OCI-LY7 (cell line): ENCODE measurements around the gene KIF16B. TPM values are rescaled to one million over a fixed set of nuclear protein-coding genes. Genes with fewer than 3 reads are reported as not detected.

Experiments
- BruUV-seq: library from RNA; stranded (reverse); fragments of 400-500 nt; replicated peaks from 2 replicates; lab custom pipeline; 2021; lab: Mats Ljungman, UMichigan
- CTCF ChIA-PET: fragments of 300-600 bp; sonication (Branson Sonifier 250); formaldehyde crosslinking; loops from one replicate; lab custom pipeline; 2022; ENCODE audit warnings: antibody characterized with exemption; ENCODE audit not compliant: unreplicated experiment; lab: Charles Lee
- POLR2A ChIA-PET: fragments of 300-600 bp; sonication (Branson Sonifier 250); formaldehyde crosslinking; loops from one replicate; lab custom pipeline; 2022; ENCODE audit warnings: antibody characterized with exemption; lab: Charles Lee
- DNase-seq: peaks from one replicate; pipeline ENCODE4 v3.0.0-alpha.2; 2015; ENCODE audit warnings: low spot score
- H2AFZ ChIP-seq: fragments of 200-600 bp; sonication (generic), shearing (Covaris generic); 2 replicates; pipeline ENCODE4 v1.6.1; 2014; ENCODE audit warnings: mild to moderate bottlenecking, antibody characterized with exemption, low read length, moderate library complexity
- H3K27ac ChIP-seq: fragments of 200-600 bp; sonication (generic); 2 replicates; pipeline ENCODE4 v1.5.1; 2014; ENCODE audit warnings: mixed run types, low read depth, mild to moderate bottlenecking, moderate library complexity, low read length, inconsistent platforms; ENCODE audit not compliant: poor library complexity, severe bottlenecking
- H3K36me3 ChIP-seq: fragments of 200-600 bp; sonication (generic); 2 replicates; pipeline ENCODE4 v1.6.1; 2014; ENCODE audit warnings: mild to moderate bottlenecking, antibody characterized with exemption, low read length, moderate library complexity, mixed read lengths; ENCODE audit not compliant: insufficient read depth
- H3K4me1 ChIP-seq: fragments of 200-600 bp; sonication (generic); 2 replicates; pipeline ENCODE4 v1.5.1; 2014; ENCODE audit warnings: mild to moderate bottlenecking, low read length; ENCODE audit not compliant: insufficient read depth, poor library complexity, severe bottlenecking
- H3K4me2 ChIP-seq: fragments of 200-600 bp; sonication (generic); 2 replicates; pipeline ENCODE4 v1.6.1; 2014; ENCODE audit warnings: mild to moderate bottlenecking, low read length
- H3K4me3 ChIP-seq: fragments of 200-600 bp; sonication (generic); 2 replicates; pipeline ENCODE4 v1.5.1; 2014; ENCODE audit warnings: mild to moderate bottlenecking, low read depth, low read length; ENCODE audit not compliant: poor library complexity, severe bottlenecking
- H3K79me2 ChIP-seq: fragments of 200-600 bp; sonication (generic); 2 replicates; pipeline ENCODE4 v1.6.1; 2016; ENCODE audit warnings: low read depth, mild to moderate bottlenecking, low read length, moderate library complexity, mixed read lengths; ENCODE audit not compliant: insufficient read depth
- H3K9me2 ChIP-seq: fragments of 200-600 bp; sonication (generic); 2 replicates; pipeline ENCODE4 v1.6.1; 2016; ENCODE audit warnings: mild to moderate bottlenecking, low read length, mixed read lengths; ENCODE audit not compliant: insufficient read depth
- H3K9me3 ChIP-seq: fragments of 200-600 bp; sonication (generic); 2 replicates; pipeline ENCODE4 v1.6.1; 2014; ENCODE audit warnings: mild to moderate bottlenecking, mixed run types, low read length, mixed read lengths
- H4K20me1 ChIP-seq: fragments of 200-600 bp; sonication (generic); 2 replicates; pipeline ENCODE4 v1.6.1; 2014; ENCODE audit warnings: mild to moderate bottlenecking, antibody characterized with exemption, low read length, moderate library complexity, mixed read lengths; ENCODE audit not compliant: insufficient read depth
- EZH2phosphoT487 ChIP-seq: fragments of 200-600 bp; sonication (generic); IDR thresholded peaks from 2 replicates; pipeline ENCODE4 v1.6.1; 2018; ENCODE audit warnings: low read depth, borderline replicate concordance, mild to moderate bottlenecking, mixed run types, antibody characterized with exemption, low read length, moderate library complexity, mixed read lengths
- intact Hi-C: fragments of 100-400 bp; cut with micrococcal nuclease; formaldehyde crosslinking; loops from one replicate; pipeline ENCODE4 v1.10.0; 2022; ENCODE audit not compliant: unreplicated experiment
- total RNA-seq, 2 experiments: library from RNA; depleted of rRNA in 1 of 2; stranded (reverse); fragments of >200 nt in 1 of 2; shearing (Covaris generic) in 1 of 2; gene quantifications; 2 replicates each; pipeline ENCODE4 v1.2.3, GENCODE V29; 2014 to 2022
- TF ChIP-seq, protein P1 (sequence below): fragments of 200-600 bp; sonication (generic); conservative IDR thresholded peaks from 2 replicates; pipeline ENCODE4 v1.5.1; 2014; ENCODE audit warnings: mild to moderate bottlenecking, antibody characterized with exemption, low read length, moderate library complexity, mixed read lengths

KIF16B gene
- total RNA-seq, 2 experiments from 2014 or later, result 6.2 to 11.2 TPM

DNA sequence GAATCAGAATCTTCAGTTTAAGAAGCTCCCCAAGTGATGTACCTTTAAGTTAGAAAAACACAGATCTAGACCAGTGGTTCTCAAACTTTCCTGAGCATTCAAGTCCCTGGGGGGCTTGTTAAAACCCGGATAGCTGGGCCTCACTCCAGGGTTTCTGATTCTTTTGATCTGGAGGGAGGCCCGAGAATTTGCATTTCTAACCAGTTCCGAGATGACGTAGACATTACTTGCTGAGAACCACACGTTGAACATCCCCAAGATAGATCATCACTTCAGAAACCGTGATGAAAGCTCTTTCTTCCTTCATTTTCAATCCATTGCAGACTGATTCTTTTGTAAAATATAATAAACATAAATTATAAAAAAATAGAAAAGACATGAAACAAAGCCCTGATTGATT lies 40.7 kb upstream of the KIF16B start:
- no peaks in the 10 kb centered on the region for H3K36me3 ChIP-seq
- H3K9me3 ChIP-seq, result no peaks in the 10 kb centered on the region
- H3K79me2 ChIP-seq, result no peaks in the 10 kb centered on the region
- no TSS peak for BruUV-seq
- no peak overlapping the region for H2AFZ ChIP-seq
- DNase-seq, result no peak
- TF ChIP-seq EZH2phosphoT487, result no peak
- TF ChIP-seq, protein P1, sequence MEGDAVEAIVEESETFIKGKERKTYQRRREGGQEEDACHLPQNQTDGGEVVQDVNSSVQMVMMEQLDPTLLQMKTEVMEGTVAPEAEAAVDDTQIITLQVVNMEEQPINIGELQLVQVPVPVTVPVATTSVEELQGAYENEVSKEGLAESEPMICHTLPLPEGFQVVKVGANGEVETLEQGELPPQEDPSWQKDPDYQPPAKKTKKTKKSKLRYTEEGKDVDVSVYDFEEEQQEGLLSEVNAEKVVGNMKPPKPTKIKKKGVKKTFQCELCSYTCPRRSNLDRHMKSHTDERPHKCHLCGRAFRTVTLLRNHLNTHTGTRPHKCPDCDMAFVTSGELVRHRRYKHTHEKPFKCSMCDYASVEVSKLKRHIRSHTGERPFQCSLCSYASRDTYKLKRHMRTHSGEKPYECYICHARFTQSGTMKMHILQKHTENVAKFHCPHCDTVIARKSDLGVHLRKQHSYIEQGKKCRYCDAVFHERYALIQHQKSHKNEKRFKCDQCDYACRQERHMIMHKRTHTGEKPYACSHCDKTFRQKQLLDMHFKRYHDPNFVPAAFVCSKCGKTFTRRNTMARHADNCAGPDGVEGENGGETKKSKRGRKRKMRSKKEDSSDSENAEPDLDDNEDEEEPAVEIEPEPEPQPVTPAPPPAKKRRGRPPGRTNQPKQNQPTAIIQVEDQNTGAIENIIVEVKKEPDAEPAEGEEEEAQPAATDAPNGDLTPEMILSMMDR, result no peak
- H3K4me3 ChIP-seq, result no peak overlapping the region
- POLR2A ChIA-PET, result interaction anchor here (0.6 kb wide), 1 partner anchor 954 kb away, joined by 3 read pairs; no protein-coding TSS in a partner anchor
- H3K9me2 ChIP-seq, result no peaks in the 10 kb centered on the region
- no peak overlapping the region for H3K4me2 ChIP-seq
- no peak overlapping the region for H3K27ac ChIP-seq
- intact Hi-C loops, result no loop called here
- H4K20me1 ChIP-seq, result no peaks in the 10 kb centered on the region
- CTCF ChIA-PET, result no interaction called here
- H3K4me1 ChIP-seq, result no peaks in the 10 kb centered on the region

DNA sequence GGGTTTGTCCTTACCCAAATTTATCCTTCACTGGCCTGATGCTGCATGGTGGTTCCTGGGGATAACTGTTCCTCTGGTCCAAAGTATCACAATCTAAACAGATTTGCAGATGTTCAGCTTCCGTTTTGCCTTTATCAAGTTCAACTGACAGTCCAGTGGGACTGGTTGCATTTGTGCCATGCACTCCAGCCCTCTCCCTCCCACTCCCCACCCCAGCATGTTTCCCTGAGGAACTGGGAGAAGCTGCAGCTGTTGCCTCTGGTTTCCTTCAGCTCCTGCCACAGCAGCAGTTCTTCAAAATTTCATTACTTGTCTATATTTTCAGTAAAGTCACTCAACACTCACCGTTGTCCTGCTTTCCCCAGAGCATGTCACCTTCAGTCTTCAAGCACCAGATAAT lies 39.5 kb upstream of the KIF16B start:
- no peaks in the 10 kb centered on the region for H3K4me1 ChIP-seq
- POLR2A ChIA-PET, result no interaction called here
- CTCF ChIA-PET, result no interaction called here

DNA sequence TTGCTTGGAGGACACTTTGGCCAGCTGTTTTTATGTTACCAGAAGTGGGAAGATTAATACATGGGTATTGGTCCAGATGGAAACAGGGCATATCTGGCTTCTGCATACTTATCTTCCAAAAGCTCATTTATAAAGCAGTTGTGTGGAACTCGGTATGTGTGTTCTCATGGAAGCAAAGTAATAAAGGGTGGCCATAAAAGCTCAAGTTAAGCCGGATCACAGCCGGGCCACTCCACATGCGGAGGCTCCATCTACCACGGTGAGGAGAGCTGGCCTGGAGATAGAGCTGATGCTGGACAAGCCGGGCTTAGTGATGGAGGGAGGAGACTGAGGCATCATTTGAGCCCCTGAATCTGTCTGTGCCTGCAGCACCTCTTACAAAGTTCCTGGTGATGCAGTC lies 38.6 kb upstream of the KIF16B start:
- CTCF ChIA-PET, result no interaction called here
- no peak for TF ChIP-seq EZH2phosphoT487
- TF ChIP-seq, protein P1, result no peak
- no peaks in the 10 kb centered on the region for H3K36me3 ChIP-seq
- H3K27ac ChIP-seq, result no peak overlapping the region
- POLR2A ChIA-PET, result no interaction called here
- H3K9me2 ChIP-seq, result no peaks in the 10 kb centered on the region
- H3K4me2 ChIP-seq, result no peak overlapping the region
- no peaks in the 10 kb centered on the region for H4K20me1 ChIP-seq
- H2AFZ ChIP-seq, result no peak overlapping the region
- no peaks in the 10 kb centered on the region for H3K79me2 ChIP-seq
- H3K4me3 ChIP-seq, result no peak overlapping the region
- DNase-seq, result no peak
- H3K9me3 ChIP-seq, result no peaks in the 10 kb centered on the region
- no TSS peak for BruUV-seq
- intact Hi-C loops, result no loop called here
- no peaks in the 10 kb centered on the region for H3K4me1 ChIP-seq

More for the DNA sequence above, 39.5 kb upstream of the KIF16B start:
- no peak overlapping the region for H2AFZ ChIP-seq
- BruUV-seq, result no TSS peak
- no peak for DNase-seq
- no peak overlapping the region for H3K4me3 ChIP-seq
- no peaks in the 10 kb centered on the region for H3K79me2 ChIP-seq
- H3K36me3 ChIP-seq, result no peaks in the 10 kb centered on the region
- intact Hi-C loops, result no loop called here
- no peaks in the 10 kb centered on the region for H3K9me3 ChIP-seq
- no peaks in the 10 kb centered on the region for H4K20me1 ChIP-seq
- no peak overlapping the region for H3K4me2 ChIP-seq
- H3K9me2 ChIP-seq, result no peaks in the 10 kb centered on the region
- no peak for TF ChIP-seq EZH2phosphoT487
- TF ChIP-seq, protein P1, result no peak
- no peak overlapping the region for H3K27ac ChIP-seq
